A549 (cell line): ENCODE measurements around the gene ADCYAP1R1.

Source experiments
- BHLHE40 ChIP-seq: IDR thresholded peaks from 2 replicates; pipeline ENCODE4 v1.6.1; 2012; ENCODE audit warnings: low read depth, low read length, inconsistent platforms
- CBX2 ChIP-seq: fragments of 200-600 bp; sonication (generic); IDR thresholded peaks from 2 replicates; pipeline ENCODE4 v1.6.1; 2016; ENCODE audit warnings: low read depth, mild to moderate bottlenecking, borderline replicate concordance
- CEBPB ChIP-seq, 2 experiments: fragments of >200 bp in 1 of 2; sonication (Bioruptor Twin) in 1 of 2; formaldehyde crosslinking in 1 of 2; IDR thresholded peaks; 2 replicates each; pipeline ENCODE4 v1.6.1; 2012 to 2016
- CHD4 ChIP-seq: fragments of 200-600 bp; sonication (generic); IDR thresholded peaks from 2 replicates; pipeline ENCODE4 v1.6.1; 2016; ENCODE audit warnings: antibody characterized with exemption, mild to moderate bottlenecking, borderline replicate concordance
- EP300 ChIP-seq, 2 experiments: fragments of >200 bp; sonication (Bioruptor Twin); formaldehyde crosslinking; IDR thresholded peaks; 2 replicates in 1 of 2; 3 replicates in 1 of 2; pipeline ENCODE4 v1.6.1; 2016 to 2017
- HDAC2 ChIP-seq: fragments of 200-600 bp; sonication (generic); IDR thresholded peaks from 2 replicates; pipeline ENCODE4 v1.6.1; 2016
- NPAS2 ChIP-seq: fragments of 250-450 bp; sonication (Bioruptor Pico); IDR thresholded peaks from 2 replicates; pipeline ENCODE4 v1.8.0; 2022; ENCODE audit warnings: mild to moderate bottlenecking, moderate library complexity, borderline replicate concordance
- SMC3 ChIP-seq: fragments of >200 bp; sonication (Bioruptor Twin); formaldehyde crosslinking; IDR thresholded peaks from 3 replicates; pipeline ENCODE4 v1.6.1; 2018; ENCODE audit warnings: inconsistent platforms
- TF ChIP-seq, protein P1 (sequence below): fragments of 450-650 bp; IDR thresholded peaks from 2 replicates; pipeline ENCODE4 v1.6.1; 2014; ENCODE audit warnings: antibody characterized with exemption
- TF ChIP-seq, protein P2 (sequence below): fragments of >200 bp; sonication (Bioruptor Twin); formaldehyde crosslinking; IDR thresholded peaks from 3 replicates; pipeline ENCODE4 v1.5.1; 2016

DNA sequence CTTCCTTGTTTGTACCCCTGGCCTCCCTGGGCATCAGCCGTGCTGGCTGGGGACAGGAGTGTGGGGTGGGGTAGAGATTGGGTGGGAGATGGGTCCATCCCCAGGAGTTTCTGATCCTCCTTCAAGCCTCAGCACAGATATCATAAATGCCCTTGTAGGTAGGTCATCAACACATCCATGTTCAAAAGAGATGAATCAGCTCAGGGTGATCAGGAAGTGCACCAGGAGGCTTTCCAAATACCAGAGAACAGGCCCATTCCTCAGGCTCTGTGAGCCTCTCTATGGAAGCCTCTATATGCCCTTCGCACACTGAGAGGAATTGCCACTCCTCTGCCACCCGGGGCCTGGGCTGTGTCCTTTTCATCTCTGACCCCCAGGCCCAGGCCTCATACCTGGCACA is 31.9 kb upstream of the ADCYAP1R1 start:
- TF ChIP-seq SMC3 (no peak), HDAC2 (no peak), NPAS2 (CRISPR knock-in tag) (no peak), EP300 (IDR thresholded peaks at IDR 0.05) (no peak), BHLHE40 (no peak), CBX2 (no peak), CEBPB (IDR thresholded peaks at IDR 0.05) (no peak), CHD4 (no peak)
- TF ChIP-seq, protein P1, sequence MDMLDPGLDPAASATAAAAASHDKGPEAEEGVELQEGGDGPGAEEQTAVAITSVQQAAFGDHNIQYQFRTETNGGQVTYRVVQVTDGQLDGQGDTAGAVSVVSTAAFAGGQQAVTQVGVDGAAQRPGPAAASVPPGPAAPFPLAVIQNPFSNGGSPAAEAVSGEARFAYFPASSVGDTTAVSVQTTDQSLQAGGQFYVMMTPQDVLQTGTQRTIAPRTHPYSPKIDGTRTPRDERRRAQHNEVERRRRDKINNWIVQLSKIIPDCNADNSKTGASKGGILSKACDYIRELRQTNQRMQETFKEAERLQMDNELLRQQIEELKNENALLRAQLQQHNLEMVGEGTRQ: no peak
- TF ChIP-seq, protein P2, sequence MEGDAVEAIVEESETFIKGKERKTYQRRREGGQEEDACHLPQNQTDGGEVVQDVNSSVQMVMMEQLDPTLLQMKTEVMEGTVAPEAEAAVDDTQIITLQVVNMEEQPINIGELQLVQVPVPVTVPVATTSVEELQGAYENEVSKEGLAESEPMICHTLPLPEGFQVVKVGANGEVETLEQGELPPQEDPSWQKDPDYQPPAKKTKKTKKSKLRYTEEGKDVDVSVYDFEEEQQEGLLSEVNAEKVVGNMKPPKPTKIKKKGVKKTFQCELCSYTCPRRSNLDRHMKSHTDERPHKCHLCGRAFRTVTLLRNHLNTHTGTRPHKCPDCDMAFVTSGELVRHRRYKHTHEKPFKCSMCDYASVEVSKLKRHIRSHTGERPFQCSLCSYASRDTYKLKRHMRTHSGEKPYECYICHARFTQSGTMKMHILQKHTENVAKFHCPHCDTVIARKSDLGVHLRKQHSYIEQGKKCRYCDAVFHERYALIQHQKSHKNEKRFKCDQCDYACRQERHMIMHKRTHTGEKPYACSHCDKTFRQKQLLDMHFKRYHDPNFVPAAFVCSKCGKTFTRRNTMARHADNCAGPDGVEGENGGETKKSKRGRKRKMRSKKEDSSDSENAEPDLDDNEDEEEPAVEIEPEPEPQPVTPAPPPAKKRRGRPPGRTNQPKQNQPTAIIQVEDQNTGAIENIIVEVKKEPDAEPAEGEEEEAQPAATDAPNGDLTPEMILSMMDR: no peak
